ENCODE data around the gene PRSS48.

GRCh38 chr4:151259752-151260151, 17.2 kb upstream of the PRSS48 start:
- no peak for TF ChIP-seq CTCF (IDR thresholded peaks at IDR 0.05)
- no peak for TF ChIP-seq POLR2A (IDR thresholded peaks at IDR 0.05)
- TF ChIP-seq POLR2AphosphoS5 (IDR thresholded peaks at IDR 0.05), result no peak
